Stimulated activated CD4-positive, alpha-beta T cell treated with anti-CD3 and anti-CD28 coated beads, TNF-alpha, amount 100 ng/mL, for 4 hours (primary cell): ENCODE data around the gene ACER3.

Experiments used
- DNase-seq, 3 experiments: peaks; one replicate each; pipeline ENCODE4 v3.0.0-alpha.2; 2020; ENCODE audit warnings: low read depth in 3 of 3

Gene ACER3

GRCh38 chr11:77074205-77074604 is 213.5 kb downstream of the ACER3 start:
- no peak for DNase-seq

- no peak for DNase-seq
Measured at GRCh38 chr11:77074626-77075221, 214.0 kb downstream of the ACER3 start.

- DNase-seq, result no peak
Measured at GRCh38 chr11:77075425-77075905, 214.7 kb downstream of the ACER3 start.
